Measurements from ENCODE around the gene CHST9. TPM values are rescaled to one million over a fixed set of nuclear protein-coding genes. Genes with fewer than 3 reads are reported as not detected.

Gene CHST9
- total and polyA plus RNA-seq, 2 of the 13 experiments (the other 11 are each of a cell fraction or from before 2014, with no cell fraction given), result 3.2 to 9.6 TPM

DNA sequence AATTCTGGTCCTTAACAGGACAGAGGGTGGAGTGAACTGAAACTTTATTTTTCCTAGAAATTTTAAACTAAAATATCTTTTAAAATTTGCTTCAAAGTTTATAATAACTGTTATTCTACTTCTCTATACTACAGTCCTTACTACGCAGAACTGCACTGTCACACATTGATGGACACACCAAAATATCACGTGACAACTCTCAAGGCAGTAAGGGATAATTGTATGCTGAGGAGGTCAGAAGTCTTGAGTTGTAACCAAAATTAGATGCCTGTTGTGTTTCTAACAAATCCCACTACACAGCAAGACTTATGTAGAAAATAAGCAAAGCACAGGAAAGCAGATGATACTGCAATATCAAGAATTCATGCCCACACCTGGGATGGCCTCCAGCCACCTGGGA is 76.3 kb downstream of the CHST9 start:
- ChIA-PET CTCF (ENCODE audit: low intra/inter-chr PET ratio, low total read pairs) (no interaction called here), POLR2A (no interaction called here)
- no peak for ATAC-seq
- 75% methylated on average over 2 of the region's 2 CpGs for WGBS (ENCODE audit: low lambda C conversion rate)
- H4K20me1 ChIP-seq (ENCODE audit: insufficient read depth, low read length), result no peaks in the 10 kb centered on the region
- no peak overlapping the region for H3K4me2 ChIP-seq (ENCODE audit: low read depth, low read length)
- no peak overlapping the region for H3K4me3 ChIP-seq (replicated peaks in 1 of 3; ENCODE audit: insufficient read depth in 1 of 3, low read depth in 2 of 3, low read length in 3 of 3)
- no peaks in the 10 kb centered on the region for H3K27me3 ChIP-seq (ENCODE audit: control insufficient read depth in 1 of 2, insufficient read depth in 2 of 2, low read length in 2 of 2)
- intact Hi-C loops (cut with micrococcal nuclease; ENCODE audit: unreplicated experiment), result no loop called here
- H3K36me3 ChIP-seq (replicated peaks in 1 of 2; ENCODE audit: control insufficient read depth in 1 of 2, insufficient read depth in 2 of 2, low read length in 2 of 2), result no peaks in the 10 kb centered on the region
- H3K9ac ChIP-seq (ENCODE audit: insufficient read depth, low read depth, low read length), result no peak overlapping the region
- no peak overlapping the region for H3K27ac ChIP-seq (ENCODE audit: extremely low read length, insufficient read depth, low read length)
- no peaks in the 10 kb centered on the region for H3K4me1 ChIP-seq (ENCODE audit: insufficient read depth, low read length)
- in situ Hi-C loops (cut with HindIII; ENCODE audit: extremely low pct_ligation_motif_present, low pct_unique_long_range_greater_than_20kb), result no loop called here
- no TSS peak for BruUV-seq (replicated peaks)
- FAIRE-seq, result no peak
- peaks cover 6% of the 10 kb centered on the region; the same call in 1 of the 2 replicates for H3K9me3 ChIP-seq (ENCODE audit: low read length)
- H3K79me2 ChIP-seq (ENCODE audit: insufficient read depth, low read length), result no peaks in the 10 kb centered on the region
- no peak overlapping the region for H2AFZ ChIP-seq (ENCODE audit: low read length)
- no peak for DNase-seq (ENCODE audit: low spot score)
- TF ChIP-seq KDM5B (CRISPR knock-in tag; IDR thresholded peaks at IDR 0.05; ENCODE audit: borderline replicate concordance), result no peak
- TF ChIP-seq RAD21 (CRISPR knock-in tag; IDR thresholded peaks at IDR 0.05), result no peak
- TF ChIP-seq ZNF646 (CRISPR knock-in tag; IDR thresholded peaks at IDR 0.05), result no peak
- TF ChIP-seq, protein P1, sequence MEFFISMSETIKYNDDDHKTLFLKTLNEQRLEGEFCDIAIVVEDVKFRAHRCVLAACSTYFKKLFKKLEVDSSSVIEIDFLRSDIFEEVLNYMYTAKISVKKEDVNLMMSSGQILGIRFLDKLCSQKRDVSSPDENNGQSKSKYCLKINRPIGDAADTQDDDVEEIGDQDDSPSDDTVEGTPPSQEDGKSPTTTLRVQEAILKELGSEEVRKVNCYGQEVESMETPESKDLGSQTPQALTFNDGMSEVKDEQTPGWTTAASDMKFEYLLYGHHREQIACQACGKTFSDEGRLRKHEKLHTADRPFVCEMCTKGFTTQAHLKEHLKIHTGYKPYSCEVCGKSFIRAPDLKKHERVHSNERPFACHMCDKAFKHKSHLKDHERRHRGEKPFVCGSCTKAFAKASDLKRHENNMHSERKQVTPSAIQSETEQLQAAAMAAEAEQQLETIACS (CRISPR knock-in tag; IDR thresholded peaks at IDR 0.05), result no peak
- no peak for TF ChIP-seq XBP1 (CRISPR knock-in tag; IDR thresholded peaks at IDR 0.05)
- TF ChIP-seq ZEB1 (IDR thresholded peaks at IDR 0.05; ENCODE audit: insufficient replicate concordance, low read depth), result no peak
- TF ChIP-seq PAWR (CRISPR knock-in tag; IDR thresholded peaks at IDR 0.05; ENCODE audit: borderline replicate concordance), result no peak
- TF ChIP-seq ZBTB10 (CRISPR knock-in tag; IDR thresholded peaks at IDR 0.05; ENCODE audit: borderline replicate concordance), result no peak
- TF ChIP-seq ZBTB33 (CRISPR knock-in tag; IDR thresholded peaks at IDR 0.05), result no peak
- TF ChIP-seq ZNF629 (CRISPR knock-in tag; conservative IDR thresholded peaks at IDR 0.05), result no peak
- TF ChIP-seq KAT2B (IDR thresholded peaks at IDR 0.05; ENCODE audit: borderline replicate concordance, low read depth, low read length), result no peak
